ENCODE data around the gene NCAM1.

The NCAM1 gene

DNA sequence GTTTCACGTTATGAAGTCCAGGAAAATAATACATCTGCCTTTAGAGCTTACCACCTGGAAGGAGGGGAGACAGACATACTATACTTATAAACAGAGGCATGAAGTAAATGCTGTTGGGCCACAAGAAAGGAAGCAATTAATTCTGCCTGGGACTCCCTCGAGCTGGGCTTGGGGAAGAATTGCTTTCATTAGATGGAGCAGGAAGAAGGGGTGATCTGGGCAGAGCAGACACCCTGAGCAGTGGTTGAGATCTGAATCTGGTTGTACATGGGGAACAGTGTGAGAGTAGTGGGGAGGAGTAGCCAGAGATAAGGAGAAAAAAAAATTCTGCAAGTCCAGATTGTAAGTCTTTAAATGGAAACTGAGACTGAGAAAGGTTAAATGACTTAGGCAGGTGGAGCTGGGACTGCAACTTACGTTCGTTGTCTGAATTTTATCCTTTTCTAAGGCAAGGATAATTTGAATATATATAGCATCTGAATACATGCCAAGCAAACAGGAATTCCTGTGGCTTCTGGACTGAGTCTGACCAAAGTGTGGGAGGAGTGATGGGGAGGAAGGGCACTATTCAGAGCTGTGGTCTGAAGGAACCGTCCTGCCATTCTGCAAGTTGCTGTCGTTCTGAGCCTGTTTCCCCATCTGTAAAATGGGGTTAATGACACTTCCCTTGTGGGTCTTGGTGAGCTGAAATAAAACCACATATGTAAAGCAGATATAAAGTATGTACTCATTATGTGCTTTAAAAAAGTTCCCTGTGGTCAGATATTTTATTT is 7.9 kb downstream of the NCAM1 start:
- no peak for DNase-seq

DNA sequence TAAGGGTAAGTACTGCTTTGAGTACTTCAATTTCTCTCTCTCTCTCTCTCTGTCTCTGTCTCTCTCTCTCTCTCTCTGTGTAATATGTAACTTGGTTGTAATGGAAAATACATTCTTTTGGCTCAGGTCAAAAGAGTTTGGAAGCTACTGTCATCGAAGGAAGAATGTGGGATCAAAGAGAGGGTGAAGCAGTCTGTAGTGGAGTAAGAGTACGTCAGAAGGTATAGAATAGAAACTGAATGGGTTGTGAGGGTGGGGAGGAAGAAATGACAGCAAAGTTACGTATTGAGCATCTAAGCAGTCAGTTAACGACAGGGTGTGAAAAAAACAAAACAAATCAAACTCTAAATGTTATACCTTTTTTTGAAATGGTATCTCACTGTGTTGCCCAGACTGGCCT is 10.0 kb downstream of the NCAM1 start:
- no peak for DNase-seq

DNA sequence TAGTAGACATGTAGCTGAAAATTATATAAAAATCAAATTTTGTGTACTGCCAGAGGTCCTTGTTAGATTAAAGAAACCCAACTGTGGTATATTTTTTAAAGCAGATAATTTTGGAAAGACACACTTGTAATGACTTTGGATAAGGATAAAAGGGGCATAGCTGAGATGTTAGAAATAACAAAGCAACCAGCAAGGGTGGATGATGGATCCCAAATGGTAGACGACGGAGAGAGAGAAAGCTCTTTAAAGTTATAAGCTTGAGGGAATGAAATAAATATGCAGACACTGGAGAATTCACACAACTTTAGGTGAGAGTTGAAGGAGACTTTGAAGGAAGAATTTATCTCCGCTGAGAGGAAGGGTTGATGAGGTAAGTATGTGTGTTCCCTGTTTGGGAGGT is 10.6 kb downstream of the NCAM1 start:
- no peak for DNase-seq

GRCh38 chr11:112972399-112973145 is 11.4 kb downstream of the NCAM1 start:
- DNase-seq: no peak

- DNase-seq: no peak
These were observed 13.8 kb downstream of the NCAM1 start for GRCh38 chr11:112975051-112975450.

GRCh38 chr11:112975493-112975892 is 14.3 kb downstream of the NCAM1 start:
- DNase-seq: no peak

- DNase-seq: no peak
These were observed 16.5 kb downstream of the NCAM1 start for GRCh38 chr11:112977755-112978154.

DNA sequence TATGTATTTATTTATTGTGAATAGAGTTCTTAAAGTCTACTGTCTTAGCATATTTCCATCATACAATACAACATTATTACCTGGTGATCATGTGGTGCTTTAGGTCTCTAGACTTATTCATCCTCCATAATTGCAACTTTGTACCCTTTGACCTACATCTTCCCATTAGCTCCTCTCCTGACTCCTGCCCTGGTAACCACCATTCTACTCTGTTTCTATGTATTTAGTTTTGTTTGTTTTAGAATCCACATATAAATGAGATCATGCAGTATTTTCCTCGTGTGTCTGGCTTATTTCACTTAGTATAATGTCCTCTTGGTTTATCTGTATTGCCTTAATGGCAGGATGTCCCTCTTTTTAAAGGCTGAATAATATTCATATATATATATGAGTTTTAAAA is 22.7 kb downstream of the NCAM1 start:
- DNase-seq: no peak

DNA sequence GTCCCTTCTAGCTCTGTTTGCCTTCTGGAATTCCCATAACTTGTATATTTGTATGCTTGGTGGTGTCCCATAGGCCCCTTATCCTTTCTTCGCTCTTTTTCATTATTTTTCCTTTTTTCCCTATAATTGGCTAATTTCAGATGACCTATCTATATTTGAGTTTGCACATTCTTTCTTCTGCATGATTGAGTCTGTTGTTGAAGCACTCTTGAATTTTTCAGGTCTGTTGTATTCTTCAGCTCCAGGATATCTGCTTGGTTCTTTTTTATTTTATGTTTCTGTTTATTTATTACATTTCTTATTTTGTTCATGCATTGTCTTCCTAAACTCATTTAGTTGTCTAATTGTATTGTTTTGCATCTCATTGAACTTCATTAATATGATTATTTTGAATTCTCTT is 28.0 kb downstream of the NCAM1 start:
- no peak for DNase-seq

GRCh38 chr11:112993808-112994207 is 32.6 kb downstream of the NCAM1 start:
- no peak for DNase-seq

GRCh38 chr11:112995423-112996090 is 34.3 kb downstream of the NCAM1 start:
- no peak for DNase-seq

GRCh38 chr11:112996994-112997393 is 35.8 kb downstream of the NCAM1 start:
- DNase-seq: no peak

DNA sequence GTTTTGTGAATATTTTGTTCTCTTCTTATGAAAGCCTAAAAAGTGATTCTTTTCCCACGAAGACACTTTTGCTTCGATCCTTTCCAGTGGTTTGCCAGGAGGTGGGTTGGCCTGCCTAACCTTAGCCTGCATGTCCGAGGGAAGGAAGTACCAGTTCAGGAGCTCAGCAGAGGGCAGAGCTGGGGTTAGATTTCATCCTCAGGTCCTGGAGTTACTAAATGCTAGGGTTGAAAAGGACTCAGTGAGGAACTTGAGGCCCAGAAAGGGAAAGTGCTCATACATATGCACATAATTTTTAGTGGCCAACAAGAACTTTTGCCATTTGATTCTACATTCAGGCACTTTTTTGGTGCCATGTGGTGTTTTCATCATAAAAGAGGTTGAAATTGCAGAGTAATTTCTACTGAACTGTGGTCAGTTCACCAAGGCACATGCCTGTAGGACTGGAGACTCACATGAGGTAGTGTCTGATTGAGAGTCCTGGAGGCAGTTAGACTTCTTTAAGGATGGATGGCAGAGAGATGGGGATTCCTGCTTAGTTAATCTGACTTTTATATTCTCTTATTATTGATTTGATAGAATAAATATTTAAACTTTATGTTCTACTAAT is 36.7 kb downstream of the NCAM1 start:
- DNase-seq: no peak

DNA sequence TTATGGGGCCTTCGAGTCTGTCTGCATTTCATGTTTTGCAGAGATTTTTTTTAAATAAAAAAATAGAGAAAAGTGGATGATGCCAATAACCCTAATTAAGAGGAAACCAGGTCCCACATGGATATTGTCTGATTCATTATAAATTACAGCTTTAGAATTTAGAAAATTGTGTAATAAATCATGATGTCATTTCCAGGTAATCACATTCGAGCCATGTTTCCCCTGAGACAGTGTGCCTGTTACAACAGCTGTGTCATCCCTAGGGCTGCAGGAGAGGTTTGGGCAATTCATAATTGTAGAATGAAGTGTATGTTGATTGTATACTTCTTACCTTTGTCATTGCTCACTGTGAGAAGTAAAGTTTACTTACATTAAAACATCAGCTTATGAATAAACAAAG is 38.3 kb downstream of the NCAM1 start:
- no peak for DNase-seq

- no peak for DNase-seq
These were observed 40.5 kb downstream of the NCAM1 start for GRCh38 chr11:113001709-113002108.

GRCh38 chr11:113006896-113007445 is 45.8 kb downstream of the NCAM1 start:
- DNase-seq: no peak

GRCh38 chr11:113014262-113015097 is 53.3 kb downstream of the NCAM1 start:
- no peak for DNase-seq

DNA sequence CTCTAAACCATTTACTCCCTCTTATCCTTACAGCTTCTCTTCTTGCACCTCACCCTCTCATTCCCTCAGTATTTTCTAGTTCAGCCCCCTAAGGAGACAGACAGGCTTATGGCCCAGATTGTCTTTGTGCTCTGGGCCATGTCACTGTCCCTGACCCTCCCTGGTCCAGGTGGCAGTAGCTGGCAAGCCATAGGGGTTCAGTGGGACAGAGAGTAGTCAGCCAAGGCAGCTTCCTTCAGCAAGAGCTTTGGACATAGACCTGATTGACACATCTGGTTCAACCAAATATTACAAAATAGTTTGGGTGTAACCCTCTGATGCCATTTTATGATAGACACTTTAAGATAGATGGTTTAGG is 53.9 kb downstream of the NCAM1 start:
- no peak for DNase-seq

GRCh38 chr11:113016905-113017304 is 55.7 kb downstream of the NCAM1 start:
- DNase-seq: no peak

DNA sequence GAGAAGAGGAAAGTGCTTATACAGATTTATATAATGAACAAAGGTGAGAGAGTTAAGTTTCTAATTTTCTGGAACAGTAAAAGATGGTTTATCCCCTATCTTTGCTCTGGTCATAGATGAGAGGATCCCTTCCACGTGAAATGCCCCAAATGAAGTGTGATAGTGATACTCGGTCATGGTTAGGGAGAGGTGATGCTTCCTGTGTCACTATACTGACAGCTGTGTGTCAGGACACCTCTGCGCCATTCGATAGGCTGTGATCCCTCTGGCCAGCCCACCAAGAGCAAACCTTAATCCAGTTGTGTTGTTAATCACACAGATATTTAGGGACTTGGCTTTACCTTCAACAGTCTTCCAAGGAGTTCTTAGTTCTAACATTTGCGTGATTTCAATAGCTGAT is 57.7 kb downstream of the NCAM1 start:
- DNase-seq: no peak

GRCh38 chr11:113019711-113020110 is 58.5 kb downstream of the NCAM1 start:
- no peak for DNase-seq

- DNase-seq: no peak
These were observed 59.9 kb downstream of the NCAM1 start for GRCh38 chr11:113021111-113021510.
